Measurements from ENCODE around the gene HIPK2.

Gene HIPK2

DNA sequence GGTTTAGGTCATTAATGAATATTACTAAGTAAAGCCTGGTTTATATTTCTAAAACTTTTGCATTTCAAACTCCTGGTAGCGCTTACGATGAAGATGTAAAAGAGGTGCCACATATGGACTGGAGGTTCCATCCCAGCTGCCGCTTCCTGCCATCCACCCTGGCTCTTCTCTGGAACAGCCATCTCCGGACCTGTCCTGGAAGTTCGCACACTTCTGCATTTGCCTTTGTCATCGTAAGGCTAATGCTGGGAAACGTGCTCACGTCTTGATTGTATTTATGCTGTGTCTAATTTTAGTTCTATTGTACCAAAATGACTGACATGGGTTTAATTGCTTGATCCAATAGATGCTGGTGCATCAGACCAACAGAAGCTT, 103.1 kb downstream of the HIPK2 start:
- no peaks in the 10 kb centered on the region for H3K9me2 ChIP-seq (replicated peaks; ENCODE audit: low read depth, low read length)
- no peaks in the 10 kb centered on the region for H4K20me1 ChIP-seq (ENCODE audit: insufficient read depth, low read length, poor library complexity, severe bottlenecking)
- H3K36me3 ChIP-seq (ENCODE audit: insufficient read depth, low read length) = peaks cover 3% of the 10 kb centered on the region; the same call in 1 of the 2 replicates
- no peaks in the 10 kb centered on the region for H3K9me3 ChIP-seq (ENCODE audit: insufficient read depth, low read depth, low read length)
- no peaks in the 10 kb centered on the region for H3K27me3 ChIP-seq (ENCODE audit: insufficient read depth, low read length, poor library complexity, severe bottlenecking)
- no peaks in the 10 kb centered on the region for H3K4me1 ChIP-seq (ENCODE audit: insufficient read depth, low read length, poor library complexity, severe bottlenecking)
- no peak overlapping the region for H3K9ac ChIP-seq (ENCODE audit: low read depth, low read length, poor library complexity, severe bottlenecking)
- H2AFZ ChIP-seq (ENCODE audit: low read length) = no peak overlapping the region
- no peaks in the 10 kb centered on the region for H3K79me2 ChIP-seq (ENCODE audit: insufficient read depth, low read length)
- H3K4me2 ChIP-seq (ENCODE audit: low read depth, low read length, poor library complexity, severe bottlenecking) = no peak overlapping the region
- H3K4me3 ChIP-seq (ENCODE audit: low read length, poor library complexity, severe bottlenecking) = no peak overlapping the region
- TF ChIP-seq, protein P1, sequence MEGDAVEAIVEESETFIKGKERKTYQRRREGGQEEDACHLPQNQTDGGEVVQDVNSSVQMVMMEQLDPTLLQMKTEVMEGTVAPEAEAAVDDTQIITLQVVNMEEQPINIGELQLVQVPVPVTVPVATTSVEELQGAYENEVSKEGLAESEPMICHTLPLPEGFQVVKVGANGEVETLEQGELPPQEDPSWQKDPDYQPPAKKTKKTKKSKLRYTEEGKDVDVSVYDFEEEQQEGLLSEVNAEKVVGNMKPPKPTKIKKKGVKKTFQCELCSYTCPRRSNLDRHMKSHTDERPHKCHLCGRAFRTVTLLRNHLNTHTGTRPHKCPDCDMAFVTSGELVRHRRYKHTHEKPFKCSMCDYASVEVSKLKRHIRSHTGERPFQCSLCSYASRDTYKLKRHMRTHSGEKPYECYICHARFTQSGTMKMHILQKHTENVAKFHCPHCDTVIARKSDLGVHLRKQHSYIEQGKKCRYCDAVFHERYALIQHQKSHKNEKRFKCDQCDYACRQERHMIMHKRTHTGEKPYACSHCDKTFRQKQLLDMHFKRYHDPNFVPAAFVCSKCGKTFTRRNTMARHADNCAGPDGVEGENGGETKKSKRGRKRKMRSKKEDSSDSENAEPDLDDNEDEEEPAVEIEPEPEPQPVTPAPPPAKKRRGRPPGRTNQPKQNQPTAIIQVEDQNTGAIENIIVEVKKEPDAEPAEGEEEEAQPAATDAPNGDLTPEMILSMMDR (conservative IDR thresholded peaks at IDR 0.05; ENCODE audit: low read length) = no peak
- no peak for TF ChIP-seq EZH2phosphoT487 (IDR thresholded peaks at IDR 0.05; ENCODE audit: borderline replicate concordance)
- no peaks in the 10 kb centered on the region for H3F3A ChIP-seq (ENCODE audit: low read depth)

DNA sequence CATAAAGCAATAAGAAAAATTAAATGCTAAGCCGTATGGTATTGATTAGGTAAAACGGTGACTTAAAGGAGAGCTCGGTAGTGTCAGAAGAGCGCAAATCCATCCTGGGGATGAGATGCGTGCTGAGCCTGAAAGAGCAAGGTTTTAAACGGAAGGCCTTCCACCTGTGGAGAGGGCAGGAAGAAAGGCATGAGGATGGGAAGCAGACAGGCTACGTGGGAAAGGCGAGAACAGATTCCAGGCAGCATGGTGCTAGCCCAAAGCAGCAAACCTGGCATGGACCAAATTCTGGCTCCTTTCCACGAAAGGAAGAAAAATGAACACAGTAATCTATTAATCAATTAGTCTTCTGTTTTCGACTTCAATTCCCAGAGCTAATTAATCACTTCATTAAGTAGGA, 103.5 kb downstream of the HIPK2 start:
- no peak overlapping the region for H3K9ac ChIP-seq (ENCODE audit: low read depth, low read length, poor library complexity, severe bottlenecking)
- TF ChIP-seq, protein P1 (conservative IDR thresholded peaks at IDR 0.05; ENCODE audit: low read length) = no peak
- TF ChIP-seq EZH2phosphoT487 (IDR thresholded peaks at IDR 0.05; ENCODE audit: borderline replicate concordance) = no peak
- no peak overlapping the region for H3K4me2 ChIP-seq (ENCODE audit: low read depth, low read length, poor library complexity, severe bottlenecking)
- no peaks in the 10 kb centered on the region for H3F3A ChIP-seq (ENCODE audit: low read depth)
- H3K4me3 ChIP-seq (ENCODE audit: low read length, poor library complexity, severe bottlenecking) = no peak overlapping the region
- no peak overlapping the region for H2AFZ ChIP-seq (ENCODE audit: low read length)
- no peaks in the 10 kb centered on the region for H3K9me2 ChIP-seq (replicated peaks; ENCODE audit: low read depth, low read length)
- no peaks in the 10 kb centered on the region for H3K27me3 ChIP-seq (ENCODE audit: insufficient read depth, low read length, poor library complexity, severe bottlenecking)
- H4K20me1 ChIP-seq (ENCODE audit: insufficient read depth, low read length, poor library complexity, severe bottlenecking) = no peaks in the 10 kb centered on the region
- H3K4me1 ChIP-seq (ENCODE audit: insufficient read depth, low read length, poor library complexity, severe bottlenecking) = no peaks in the 10 kb centered on the region
- H3K9me3 ChIP-seq (ENCODE audit: insufficient read depth, low read depth, low read length) = no peaks in the 10 kb centered on the region
- H3K36me3 ChIP-seq (ENCODE audit: insufficient read depth, low read length) = peaks cover 3% of the 10 kb centered on the region; the same call in 1 of the 2 replicates
- no peaks in the 10 kb centered on the region for H3K79me2 ChIP-seq (ENCODE audit: insufficient read depth, low read length)

DNA sequence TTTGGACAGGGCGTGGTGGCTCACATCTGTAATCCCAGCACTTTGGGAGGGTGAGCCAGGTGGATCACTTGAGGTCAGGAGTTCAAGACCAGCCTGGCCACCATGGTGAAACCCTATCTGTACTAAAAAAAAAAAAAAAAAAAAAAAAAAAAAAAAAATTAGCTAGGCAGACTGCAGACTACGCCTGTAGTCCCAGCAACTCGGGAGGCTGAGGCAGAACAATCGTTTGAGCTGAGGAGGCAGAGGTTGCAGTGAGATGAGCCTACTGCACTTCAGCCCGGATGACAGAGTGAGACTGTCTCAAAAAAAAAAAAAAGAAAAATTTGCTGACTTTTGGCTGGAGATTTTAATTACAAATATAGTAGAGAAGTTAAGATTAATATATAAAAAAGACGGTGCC, 104.0 kb downstream of the HIPK2 start:
- H3K27me3 ChIP-seq (ENCODE audit: insufficient read depth, low read length, poor library complexity, severe bottlenecking) = no peaks in the 10 kb centered on the region
- no peak overlapping the region for H3K4me2 ChIP-seq (ENCODE audit: low read depth, low read length, poor library complexity, severe bottlenecking)
- no peaks in the 10 kb centered on the region for H3F3A ChIP-seq (ENCODE audit: low read depth)
- no peak overlapping the region for H2AFZ ChIP-seq (ENCODE audit: low read length)
- TF ChIP-seq EZH2phosphoT487 (IDR thresholded peaks at IDR 0.05; ENCODE audit: borderline replicate concordance) = no peak
- TF ChIP-seq, protein P1 (conservative IDR thresholded peaks at IDR 0.05; ENCODE audit: low read length) = no peak
- H3K9ac ChIP-seq (ENCODE audit: low read depth, low read length, poor library complexity, severe bottlenecking) = no peak overlapping the region
- no peaks in the 10 kb centered on the region for H3K9me3 ChIP-seq (ENCODE audit: insufficient read depth, low read depth, low read length)
- H3K4me1 ChIP-seq (ENCODE audit: insufficient read depth, low read length, poor library complexity, severe bottlenecking) = no peaks in the 10 kb centered on the region
- no peaks in the 10 kb centered on the region for H4K20me1 ChIP-seq (ENCODE audit: insufficient read depth, low read length, poor library complexity, severe bottlenecking)
- H3K9me2 ChIP-seq (replicated peaks; ENCODE audit: low read depth, low read length) = no peaks in the 10 kb centered on the region
- H3K79me2 ChIP-seq (ENCODE audit: insufficient read depth, low read length) = no peaks in the 10 kb centered on the region
- H3K36me3 ChIP-seq (ENCODE audit: insufficient read depth, low read length) = peaks cover 3% of the 10 kb centered on the region; the same call in 1 of the 2 replicates
- H3K4me3 ChIP-seq (ENCODE audit: low read length, poor library complexity, severe bottlenecking) = no peak overlapping the region
